CD4-positive, alpha-beta memory T cell (primary cell): ENCODE measurements around the gene ST3GAL3. TPM values are rescaled to one million over a fixed set of nuclear protein-coding genes. Genes with fewer than 3 reads are reported as not detected.

Source experiments
- CTCF ChIA-PET: fragments of 350-600 bp; sonication (Branson Sonifier 250); formaldehyde crosslinking; loops from one replicate; lab custom pipeline; 2021; ENCODE audit warnings: inconsistent platforms; ENCODE audit not compliant: partially characterized antibody; lab: Charles Lee
- POLR2A ChIA-PET: fragments of 350-600 bp; sonication (Branson Sonifier 250); formaldehyde crosslinking; loops from one replicate; lab custom pipeline; 2021; ENCODE audit not compliant: partially characterized antibody; lab: Charles Lee
- DNase-seq, 5 donors: peaks; one replicate each; pipeline versions ENCODE4 v3.0.0 to v3.0.0-alpha.2; 2020 to 2022; ENCODE audit warnings: mixed read lengths in 1 of 5
- H3K27ac ChIP-seq: one replicate; pipeline ENCODE4 v1.7.0; 2013; ENCODE audit warnings: low read depth, low read length
- H3K27me3 ChIP-seq: 2 replicates; pipeline ENCODE4 v1.7.0; 2013; ENCODE audit warnings: mild to moderate bottlenecking, low read length, moderate library complexity; ENCODE audit not compliant: insufficient read depth
- H3K36me3 ChIP-seq: 2 replicates; pipeline ENCODE4 v1.7.0; 2013; ENCODE audit warnings: mild to moderate bottlenecking, low read length, moderate library complexity; ENCODE audit not compliant: insufficient read depth
- H3K4me1 ChIP-seq: 2 replicates; pipeline ENCODE4 v1.7.0; 2013; ENCODE audit warnings: mild to moderate bottlenecking, low read length, moderate library complexity; ENCODE audit not compliant: insufficient read depth
- H3K4me3 ChIP-seq, 2 donors: one replicate each; pipeline ENCODE4 v1.7.0; 2013; ENCODE audit warnings: low read length in 2 of 2, mild to moderate bottlenecking in 1 of 2
- H3K9me3 ChIP-seq, 2 donors: one replicate each; pipeline ENCODE4 v1.7.0; 2013; ENCODE audit warnings: low read length in 2 of 2, control low read depth in 1 of 2; ENCODE audit not compliant: control insufficient read depth in 1 of 2
- H3K27ac Mint-ChIP-seq, 7 donors: one replicate each; pipeline ENCODE4 v1.8.0; 2020 to 2021; ENCODE audit warnings: mixed read lengths in 7 of 7, mild to moderate bottlenecking in 6 of 7, inconsistent platforms in 3 of 7, moderate library complexity in 3 of 7
- H3K27me3 Mint-ChIP-seq, 2 donors: one replicate each; pipeline ENCODE4 v1.8.0; 2020 to 2021; ENCODE audit warnings: mixed read lengths in 2 of 2
- H3K36me3 Mint-ChIP-seq, 2 donors: one replicate each; pipeline ENCODE4 v1.8.0; 2020 to 2021; ENCODE audit warnings: mixed read lengths in 2 of 2, inconsistent platforms in 1 of 2, mild to moderate bottlenecking in 1 of 2
- H3K4me1 Mint-ChIP-seq, 4 donors: one replicate each; pipeline ENCODE4 v1.8.0; 2020 to 2021; ENCODE audit warnings: mixed read lengths in 4 of 4, mild to moderate bottlenecking in 1 of 4
- H3K4me3 Mint-ChIP-seq, 8 donors: one replicate each; pipeline ENCODE4 v1.8.0; 2020 to 2021; ENCODE audit warnings: mixed read lengths in 8 of 8, mild to moderate bottlenecking in 7 of 8, moderate library complexity in 6 of 8, inconsistent platforms in 3 of 8
- H3K9me3 Mint-ChIP-seq, 8 donors: one replicate each; pipeline ENCODE4 v1.8.0; 2020 to 2021; ENCODE audit warnings: mixed read lengths in 8 of 8, mild to moderate bottlenecking in 5 of 8, inconsistent platforms in 3 of 8, moderate library complexity in 1 of 8
- intact Hi-C: fragments of 100-400 bp; cut with micrococcal nuclease; formaldehyde crosslinking; loops from one replicate; pipeline ENCODE4 v1.15.1; 2023
- polyA plus RNA-seq, 2 donors: library from polyadenylated mRNA; unstranded; fragments of 300-500 nt; fragmentation: Illumina TruSeq; gene quantifications; one replicate each; pipeline ENCODE4 v1.2.3, GENCODE V29; 2021
- total RNA-seq, 2 experiments: library from RNA; stranded (reverse); gene quantifications; one replicate each; pipeline ENCODE4 v1.2.3, GENCODE V29; 2021

The ST3GAL3 gene
- total and polyA plus RNA-seq, 4 experiments from 2014 or later: 6.1 to 29.6 (median 16.3) TPM

DNA sequence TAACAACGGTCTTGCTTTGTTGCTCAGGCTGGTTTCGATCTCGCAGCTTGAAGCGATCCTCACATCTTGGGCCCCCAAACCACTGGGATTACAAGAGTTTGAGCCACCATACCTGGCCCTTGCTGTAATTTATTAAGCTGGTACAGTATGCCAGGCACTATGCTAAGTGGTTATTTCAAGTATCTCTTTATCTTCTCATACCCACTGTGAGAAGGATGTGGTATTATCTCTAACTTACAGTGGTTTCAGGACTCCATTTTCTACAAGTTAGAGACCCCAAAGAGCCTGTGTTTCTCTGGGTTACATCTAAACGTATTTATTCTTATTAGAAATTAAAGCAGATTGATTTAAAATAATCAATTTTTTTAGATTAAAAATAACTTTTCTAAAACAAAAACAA lies 8.1 kb upstream of the ST3GAL3 start:
- Histone ChIP-seq H3K9me3 (no peaks in the 10 kb centered on the region), H3K4me1 (no peaks in the 10 kb centered on the region), H3K27me3 (no peaks in the 10 kb centered on the region), H3K36me3 (peaks cover 74% of the 10 kb centered on the region), H3K27ac (no peak overlapping the region), H3K4me3 (no peak overlapping the region)
- no peaks in the 10 kb centered on the region for H3K9me3 Mint-ChIP-seq
- DNase-seq: no peak
- no peak overlapping the region for H3K27ac Mint-ChIP-seq
- intact Hi-C loops: no loop called here
- ChIA-PET CTCF (no interaction called here), POLR2A (interaction anchor here (1.1 to 1.6 kb wide), 2 partner anchors 8 to 13 kb away, joined by 3 to 8 read pairs; partner anchors contain the start of gene ST3GAL3)
- no peaks in the 10 kb centered on the region for H3K27me3 Mint-ChIP-seq
- H3K4me1 Mint-ChIP-seq: peaks cover 0 to 3% (median 0%) of the 10 kb centered on the region in 4 donors
- H3K4me3 Mint-ChIP-seq: no peak overlapping the region
- H3K36me3 Mint-ChIP-seq: peaks cover 19 to 36% of the 10 kb centered on the region in 2 donors

DNA sequence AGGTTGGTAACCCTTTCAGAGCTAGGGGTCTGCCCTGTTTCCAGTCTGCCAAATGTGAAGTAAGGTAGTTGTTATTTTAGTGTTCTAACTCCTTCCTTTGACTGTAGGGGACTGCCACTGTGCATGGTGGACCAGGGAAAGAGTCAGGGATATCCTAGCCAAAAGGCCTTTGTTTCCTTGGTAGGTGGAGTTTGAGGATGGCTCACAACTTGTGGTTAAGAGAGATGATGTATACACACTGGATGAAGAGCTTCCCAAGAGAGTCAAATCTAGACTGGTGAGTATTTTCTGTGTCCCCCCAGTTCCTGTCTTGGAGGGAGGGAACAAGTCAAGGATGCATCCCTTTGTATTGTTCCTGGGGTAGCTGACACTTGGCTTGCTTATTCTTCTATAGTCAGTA lies 3.5 kb upstream of the ST3GAL3 start:
- Histone ChIP-seq H3K4me1 (peaks cover 16% of the 10 kb centered on the region), H3K4me3 (no peak overlapping the region), H3K9me3 (no peaks in the 10 kb centered on the region), H3K27me3 (no peaks in the 10 kb centered on the region), H3K27ac (no peak overlapping the region), H3K36me3 (peaks cover 37% of the 10 kb centered on the region)
- DNase-seq: no peak
- H3K36me3 Mint-ChIP-seq: peaks cover 16 to 51% of the 10 kb centered on the region in 2 donors
- no peaks in the 10 kb centered on the region for H3K9me3 Mint-ChIP-seq
- ChIA-PET CTCF (no interaction called here), POLR2A (no interaction called here)
- intact Hi-C loops: no loop called here
- peak overlapping the region in 2 of 7 donors; percentile 51 to 68 for H3K27ac Mint-ChIP-seq
- no peaks in the 10 kb centered on the region for H3K27me3 Mint-ChIP-seq
- H3K4me1 Mint-ChIP-seq: peaks cover 10 to 29% (median 19%) of the 10 kb centered on the region in 4 donors
- H3K4me3 Mint-ChIP-seq: no peak overlapping the region

DNA sequence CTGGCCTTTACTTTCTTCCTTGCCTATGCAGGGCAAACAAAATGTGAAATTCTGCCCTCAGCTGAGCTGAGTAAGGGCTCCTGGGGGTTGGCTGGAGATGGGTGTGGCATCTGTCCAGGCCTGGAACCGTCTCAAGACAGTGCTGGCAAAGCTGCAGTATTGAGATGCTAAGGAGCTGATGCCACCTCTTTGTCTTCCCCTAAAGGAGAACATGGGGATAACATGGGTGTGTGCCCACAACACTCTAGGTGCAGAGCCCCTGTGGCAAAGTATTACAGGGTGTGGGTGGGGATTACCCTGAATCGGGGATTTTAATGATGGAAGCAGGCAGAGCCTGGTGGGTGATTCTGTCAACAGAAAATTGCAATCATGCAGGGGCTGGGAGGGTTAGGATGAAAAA lies 2.5 kb upstream of the ST3GAL3 start:
- Histone ChIP-seq H3K9me3 (no peaks in the 10 kb centered on the region), H3K4me3 (no peak overlapping the region), H3K4me1 (peaks cover 16% of the 10 kb centered on the region), H3K36me3 (peaks cover 37% of the 10 kb centered on the region), H3K27ac (no peak overlapping the region), H3K27me3 (no peaks in the 10 kb centered on the region)
- POLR2A ChIA-PET: interaction anchor here (0.6 to 3.9 kb wide), 2 partner anchors 54 to 509 kb away, joined by 3 to 41 read pairs; partner anchors contain the start of gene KDM4A
- Mint-ChIP-seq H3K4me1 (peaks cover 12 to 32% (median 22%) of the 10 kb centered on the region in 4 donors), H3K27me3 (no peaks in the 10 kb centered on the region), H3K4me3 (peak overlapping the region in 1 of 8 donors; percentile 81), H3K9me3 (no peaks in the 10 kb centered on the region), H3K27ac (peak overlapping the region in 1 of 7 donors; percentile 13), H3K36me3 (peaks cover 13 to 46% of the 10 kb centered on the region in 2 donors)
- no peak for DNase-seq
- CTCF ChIA-PET: no interaction called here
- intact Hi-C loops: loop anchor here (5.0 kb wide), 1 partner anchor 253 kb away; the partner anchor contains the start of gene HYI

DNA sequence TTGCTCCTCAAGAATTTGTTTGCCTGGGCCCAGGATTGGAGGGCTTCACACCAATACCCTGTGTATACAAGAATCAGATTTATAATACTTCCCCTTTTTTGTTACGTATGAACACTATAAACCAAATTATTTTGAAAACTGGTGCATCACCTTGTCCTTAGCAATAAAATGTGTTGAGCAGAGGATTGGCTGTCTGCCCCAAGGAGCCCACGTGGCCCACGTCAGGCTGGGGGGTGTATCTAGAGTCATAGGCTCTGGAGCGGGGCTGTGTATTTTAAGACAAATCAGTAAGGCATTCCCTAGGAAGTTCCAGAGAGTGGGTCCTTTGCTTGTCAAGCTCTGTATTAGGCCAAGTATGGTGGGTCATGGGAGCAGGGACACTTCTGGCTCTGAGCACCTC lies 2.0 kb upstream of the ST3GAL3 start:
- Histone ChIP-seq H3K4me1 (peaks cover 16% of the 10 kb centered on the region), H3K27me3 (no peaks in the 10 kb centered on the region), H3K27ac (no peak overlapping the region), H3K36me3 (peaks cover 32% of the 10 kb centered on the region), H3K4me3 (no peak overlapping the region), H3K9me3 (no peaks in the 10 kb centered on the region)
- H3K36me3 Mint-ChIP-seq: peaks cover 14 to 44% of the 10 kb centered on the region in 2 donors
- H3K4me1 Mint-ChIP-seq: peaks cover 12 to 32% (median 22%) of the 10 kb centered on the region in 4 donors
- H3K4me3 Mint-ChIP-seq: peak overlapping the region in 4 of 8 donors; percentile 29 to 94 (median 64)
- DNase-seq: no peak
- intact Hi-C loops: loop anchor here (5.0 kb wide), 1 partner anchor 253 kb away; the partner anchor contains the start of gene HYI
- peak overlapping the region in 2 of 7 donors; percentile 13 to 28 for H3K27ac Mint-ChIP-seq
- ChIA-PET POLR2A (interaction anchor here (0.6 to 3.9 kb wide), 2 partner anchors 55 to 509 kb away, joined by 3 to 41 read pairs; partner anchors contain the start of gene KDM4A), CTCF (no interaction called here)
- H3K9me3 Mint-ChIP-seq: no peaks in the 10 kb centered on the region
- H3K27me3 Mint-ChIP-seq: no peaks in the 10 kb centered on the region

DNA sequence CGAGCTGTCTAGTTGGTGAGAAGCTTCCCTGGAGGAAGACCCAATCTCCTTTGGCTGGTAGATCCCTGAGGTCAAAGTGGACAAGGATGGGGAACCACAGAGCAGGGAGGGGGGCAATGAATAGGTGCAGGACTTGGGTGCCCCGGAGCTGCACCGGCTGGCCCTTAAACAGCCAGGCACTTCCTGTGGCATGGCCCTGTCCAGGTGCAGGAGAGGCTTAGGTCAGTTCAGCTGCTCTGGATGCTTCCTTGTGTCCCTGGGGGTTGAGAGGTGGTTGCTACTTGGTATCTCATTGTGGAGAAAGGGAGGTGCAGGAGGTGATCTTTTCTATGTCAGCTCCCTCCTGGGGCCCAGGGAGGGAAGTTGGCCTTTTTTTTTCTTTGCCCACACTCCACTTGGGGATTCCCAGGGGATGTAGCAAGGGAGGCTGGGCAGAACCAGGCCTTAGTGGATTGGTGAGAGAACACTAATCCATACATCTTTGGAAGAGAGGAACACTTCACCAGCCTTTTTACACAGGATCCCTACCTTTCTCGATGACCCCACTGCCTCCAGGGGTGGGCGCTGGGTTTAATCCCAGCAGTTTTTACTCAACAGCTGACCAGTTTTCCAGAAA lies 1.2 kb upstream of the ST3GAL3 start:
- Histone ChIP-seq H3K4me3 (peak overlapping the region in 1 of 2 donors; percentile 79), H3K9me3 (no peaks in the 10 kb centered on the region), H3K27ac (no peak overlapping the region), H3K36me3 (peaks cover 29% of the 10 kb centered on the region), H3K4me1 (peaks cover 16% of the 10 kb centered on the region), H3K27me3 (no peaks in the 10 kb centered on the region)
- H3K4me3 Mint-ChIP-seq: peak overlapping the region; percentile 85 to 94 (median 90)
- H3K9me3 Mint-ChIP-seq: no peaks in the 10 kb centered on the region
- peaks cover 18 to 43% of the 10 kb centered on the region in 2 donors for H3K36me3 Mint-ChIP-seq
- POLR2A ChIA-PET: interaction anchor here (0.6 to 3.9 kb wide), 7 partner anchors 9 to 56 kb away, joined by 3 to 41 read pairs (median 3); partner anchors contain the start of gene KDM4A
- CTCF ChIA-PET: no interaction called here
- no peak for DNase-seq
- H3K4me1 Mint-ChIP-seq: peaks cover 13 to 32% (median 24%) of the 10 kb centered on the region in 4 donors
- H3K27ac Mint-ChIP-seq: peak overlapping the region in 6 of 7 donors; percentile 25 to 78 (median 50)
- intact Hi-C loops: loop anchor here (2.0 to 5.0 kb wide), 2 partner anchors 177 to 254 kb away; partner anchors contain the start of gene HYI
- no peaks in the 10 kb centered on the region for H3K27me3 Mint-ChIP-seq

DNA sequence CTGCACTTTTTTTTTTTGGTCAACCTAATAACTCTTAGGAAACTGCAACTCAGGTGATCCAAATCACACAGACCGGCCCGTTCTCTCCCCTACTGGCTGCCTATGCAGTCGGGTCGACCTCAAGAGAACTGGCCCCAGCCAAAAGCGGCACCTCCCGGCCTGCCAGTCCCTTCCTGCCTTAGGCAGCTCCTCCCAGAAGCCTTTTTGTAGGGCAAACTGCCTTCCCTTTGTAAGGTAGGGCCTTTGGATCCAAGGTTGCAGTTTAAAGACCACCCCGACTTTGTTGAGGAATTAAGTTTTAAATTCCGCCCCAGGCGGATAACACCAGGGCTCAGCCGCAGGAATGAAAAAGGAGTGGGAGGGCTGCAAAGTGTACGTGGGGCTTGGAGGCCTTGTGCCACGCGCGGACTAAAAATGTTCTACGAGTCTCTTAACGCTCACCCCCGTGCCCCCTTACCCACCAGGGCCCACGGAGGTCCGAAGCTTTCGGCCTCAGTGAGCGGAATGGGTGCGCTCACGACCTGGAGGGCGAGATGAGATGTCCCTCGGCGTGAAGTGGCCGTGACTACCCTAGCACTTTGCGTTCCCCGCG lies 642 bp upstream of the ST3GAL3 start:
- H3K36me3 Mint-ChIP-seq: peaks cover 12 to 39% of the 10 kb centered on the region in 2 donors

More for the DNA sequence above, 642 bp upstream of the ST3GAL3 start:
- peaks cover 24% of the 10 kb centered on the region for H3K36me3 ChIP-seq
- Mint-ChIP-seq H3K27me3 (no peaks in the 10 kb centered on the region), H3K27ac (peak overlapping the region; percentile 38 to 79 (median 77)), H3K4me3 (peak overlapping the region; percentile 85 to 94 (median 90)), H3K9me3 (no peaks in the 10 kb centered on the region), H3K4me1 (peaks cover 13 to 32% (median 24%) of the 10 kb centered on the region in 4 donors)
- H3K4me3 ChIP-seq: peak overlapping the region; percentile 24 to 79
- H3K27me3 ChIP-seq: no peaks in the 10 kb centered on the region
- no peaks in the 10 kb centered on the region for H3K9me3 ChIP-seq
- peak overlapping the region; percentile 55 for H3K27ac ChIP-seq
- peaks cover 16% of the 10 kb centered on the region for H3K4me1 ChIP-seq
- DNase-seq: peak in 4 of 5 donors; percentile 3 to 14 (median 7)
- CTCF ChIA-PET: interaction anchor here (0.9 kb wide), 1 partner anchor 57 kb away, joined by 3 read pairs; the partner anchor contains the start of gene KDM4A
- intact Hi-C loops: loop anchor here (1.0 to 5.0 kb wide), 5 partner anchors 56 to 534 kb away; partner anchors contain the start of genes CFAP57, EBNA1BP2, HYI and IPO13
- POLR2A ChIA-PET: interaction anchor here (0.6 to 3.9 kb wide), 17 partner anchors 8 to 1415 kb away, joined by 3 to 41 read pairs (median 3); partner anchors contain the start of genes IPO13 and KDM4A
